ENCODE data around the gene TMEM184C.

TMEM184C gene

GRCh38 chr4:147599769-147600168 is 17.4 kb upstream of the TMEM184C start:
- DNase-seq: no peak

- DNase-seq: no peak
Observed at GRCh38 chr4:147605499-147605898, 11.7 kb upstream of the TMEM184C start.

- no peak for DNase-seq
Observed at GRCh38 chr4:147607471-147607870, 9.7 kb upstream of the TMEM184C start.

DNA sequence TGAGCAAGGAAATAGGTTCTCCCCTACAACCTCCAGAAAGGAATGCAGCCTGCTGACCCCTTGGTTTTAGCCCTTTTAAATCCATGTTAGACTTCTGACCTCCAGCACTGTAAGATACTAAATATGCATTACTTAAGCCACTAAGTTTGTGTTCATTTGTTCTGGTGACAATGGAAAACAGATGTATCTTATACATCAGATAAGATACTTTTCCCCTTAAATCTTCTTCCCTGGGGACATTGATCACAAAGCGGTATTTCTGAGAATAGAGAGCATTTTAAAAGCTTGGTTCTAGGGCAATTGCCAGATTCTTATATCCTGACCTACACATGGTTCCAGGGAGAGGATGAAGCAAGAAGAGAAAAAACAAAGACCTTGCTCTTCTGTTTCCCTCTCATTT is 6.5 kb upstream of the TMEM184C start:
- DNase-seq: no peak

- no peak for DNase-seq
Observed at GRCh38 chr4:147616849-147617172, 386 bp upstream of the TMEM184C start.

DNA sequence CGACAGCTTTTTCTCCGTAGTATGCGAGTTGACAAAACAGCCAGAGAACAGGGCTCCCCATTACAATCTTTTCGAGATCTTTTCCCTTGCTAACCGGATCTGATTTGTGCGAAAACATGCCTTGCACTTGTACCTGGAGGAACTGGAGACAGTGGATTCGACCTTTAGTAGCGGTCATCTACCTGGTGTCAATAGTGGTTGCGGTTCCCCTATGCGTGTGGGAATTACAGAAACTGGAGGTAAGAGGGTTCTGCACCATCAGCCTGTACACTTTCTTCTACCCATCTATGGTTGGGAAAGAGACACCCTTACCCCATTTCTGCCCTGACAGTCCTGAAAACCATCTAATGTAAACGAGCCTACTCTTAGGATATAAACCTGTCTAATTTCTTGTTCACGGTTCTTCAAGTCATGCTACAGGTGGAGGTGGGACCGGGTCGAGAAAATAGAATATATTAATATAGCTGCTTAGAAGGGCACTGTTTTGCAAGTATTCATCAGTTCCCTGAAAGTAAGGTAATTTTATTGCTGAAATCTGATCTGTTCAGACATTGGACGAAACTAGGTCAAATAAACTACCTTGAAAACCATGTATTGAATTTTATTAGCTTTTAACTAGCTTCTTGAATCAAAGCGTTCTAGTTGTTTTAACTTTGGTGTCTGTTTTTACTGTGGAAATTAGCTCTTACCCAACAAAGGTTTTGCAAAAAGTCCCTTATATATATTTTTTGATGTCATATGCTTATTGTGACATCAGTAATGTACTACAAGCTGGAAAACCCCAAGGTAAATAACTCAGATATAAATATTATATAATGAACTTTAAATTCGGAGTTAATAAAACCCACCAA is 869 bp downstream of the TMEM184C start:
- no peak for DNase-seq

DNA sequence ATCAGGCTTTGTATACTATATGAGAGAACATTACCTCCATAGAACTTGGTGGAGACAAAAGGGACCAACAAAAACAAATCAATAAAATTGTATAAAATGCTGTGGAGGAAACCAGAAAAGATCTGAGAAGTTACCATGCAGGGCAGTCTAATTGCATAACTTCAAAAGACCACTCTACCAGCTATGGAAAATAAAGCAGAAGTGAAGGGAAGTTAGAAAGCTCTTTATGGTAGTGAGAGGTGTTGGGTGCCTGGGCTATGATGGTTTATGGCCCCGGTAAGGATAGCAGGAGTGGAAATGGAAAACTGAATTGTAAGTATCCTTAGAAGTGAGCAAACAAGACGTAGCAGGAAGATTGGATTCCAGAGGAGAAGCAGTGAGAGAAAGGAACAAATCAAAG is 3.1 kb downstream of the TMEM184C start:
- no peak for DNase-seq

DNA sequence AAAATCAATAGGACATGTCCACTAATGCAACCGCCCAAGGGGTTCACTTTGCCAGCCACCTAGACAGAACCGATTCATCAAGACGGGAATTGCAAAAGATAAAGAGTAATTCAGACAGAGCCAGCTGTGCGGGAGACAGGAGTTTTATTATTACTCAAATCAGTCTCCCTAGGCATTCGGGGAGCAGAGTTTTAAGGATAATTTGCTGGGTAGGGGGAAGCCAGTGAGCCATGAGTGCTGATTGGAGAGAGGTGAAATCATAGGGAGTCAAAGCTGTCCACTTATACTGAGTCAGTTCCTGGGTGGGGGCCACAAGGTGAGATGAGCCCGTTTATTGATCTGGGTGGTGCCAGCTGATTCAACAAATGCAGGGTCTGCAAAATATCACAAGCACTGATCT is 8.5 kb downstream of the TMEM184C start:
- no peak for DNase-seq

- no peak for DNase-seq
Observed at GRCh38 chr4:147626903-147627302, 9.7 kb downstream of the TMEM184C start.

GRCh38 chr4:147628415-147628814 is 11.2 kb downstream of the TMEM184C start:
- DNase-seq: no peak

DNA sequence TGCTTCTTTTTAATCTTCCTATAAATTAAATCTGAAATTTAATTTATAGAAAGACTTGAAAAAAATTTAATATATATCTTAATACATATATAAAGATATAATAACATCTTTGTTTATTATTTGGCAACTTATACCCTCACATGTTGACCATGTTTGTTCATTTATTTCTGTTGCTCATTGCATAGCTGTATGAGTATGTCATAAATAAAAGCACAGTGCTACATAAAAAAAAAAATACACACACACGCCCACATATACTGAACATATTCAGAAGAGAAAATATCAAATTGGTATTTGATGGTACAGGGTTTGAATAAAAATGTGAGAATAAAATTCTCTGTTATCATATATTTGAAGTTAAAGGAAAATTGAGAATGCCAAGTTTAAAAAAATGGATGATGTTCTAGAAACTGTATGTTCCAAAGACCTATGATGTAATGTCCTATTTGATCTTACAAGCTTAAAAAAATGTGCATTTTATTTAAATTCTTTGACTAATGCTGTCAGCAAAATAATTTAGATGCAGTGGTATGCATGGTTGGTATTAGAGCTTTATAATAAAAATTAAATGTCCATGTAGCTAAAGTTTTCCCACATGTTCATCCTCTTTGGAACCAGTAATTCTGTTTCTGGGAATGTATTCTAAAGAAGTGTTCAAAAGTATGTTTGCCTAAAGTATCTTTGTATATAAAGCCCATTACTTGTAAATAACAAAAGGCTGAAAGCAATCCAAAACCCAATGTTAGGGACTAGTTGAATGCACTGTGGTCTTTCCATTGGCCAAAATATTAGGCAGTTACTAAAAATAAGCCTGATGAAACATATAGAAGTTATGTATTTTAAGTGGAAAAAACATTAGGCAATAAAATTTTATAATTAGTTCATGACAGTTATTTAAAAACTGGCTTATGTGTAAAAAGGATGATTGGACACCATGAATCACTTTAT is 12.9 kb downstream of the TMEM184C start:
- DNase-seq: no peak

DNA sequence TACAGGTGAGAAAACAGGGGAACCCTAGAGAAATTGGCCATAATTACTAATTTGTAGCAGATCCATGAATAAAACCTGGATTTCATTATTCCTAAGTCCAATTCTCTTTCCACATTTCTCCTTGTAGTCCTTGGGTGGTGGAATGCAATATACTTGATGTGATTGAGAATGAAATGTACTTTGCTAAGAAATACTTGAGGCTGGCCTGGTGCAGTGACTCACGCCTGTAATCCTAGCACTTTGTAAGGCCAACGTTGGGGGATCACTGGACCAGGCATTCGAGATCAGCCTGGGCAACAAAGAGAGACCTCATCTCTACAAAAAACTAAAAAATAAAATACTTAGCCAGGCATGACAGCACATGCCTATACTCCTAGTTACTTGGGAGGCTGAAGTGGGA is 15.9 kb downstream of the TMEM184C start:
- DNase-seq: no peak

DNA sequence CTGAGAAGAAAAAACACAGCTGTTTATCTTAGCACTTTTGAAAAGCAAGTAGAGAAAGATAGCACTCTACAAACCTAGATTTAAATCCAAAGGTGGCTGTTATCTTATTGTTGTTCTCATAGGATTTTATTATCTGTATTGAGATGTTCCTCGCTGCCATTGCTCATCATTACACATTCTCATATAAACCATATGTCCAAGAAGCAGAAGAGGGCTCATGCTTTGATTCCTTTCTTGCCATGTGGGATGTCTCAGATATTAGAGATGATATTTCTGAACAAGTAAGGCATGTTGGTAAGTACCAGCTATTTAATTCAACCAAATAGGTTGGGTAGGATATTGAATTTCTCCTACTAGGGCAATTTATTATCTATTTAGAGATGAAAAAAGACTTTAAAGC is 16.4 kb downstream of the TMEM184C start:
- DNase-seq: no peak

DNA sequence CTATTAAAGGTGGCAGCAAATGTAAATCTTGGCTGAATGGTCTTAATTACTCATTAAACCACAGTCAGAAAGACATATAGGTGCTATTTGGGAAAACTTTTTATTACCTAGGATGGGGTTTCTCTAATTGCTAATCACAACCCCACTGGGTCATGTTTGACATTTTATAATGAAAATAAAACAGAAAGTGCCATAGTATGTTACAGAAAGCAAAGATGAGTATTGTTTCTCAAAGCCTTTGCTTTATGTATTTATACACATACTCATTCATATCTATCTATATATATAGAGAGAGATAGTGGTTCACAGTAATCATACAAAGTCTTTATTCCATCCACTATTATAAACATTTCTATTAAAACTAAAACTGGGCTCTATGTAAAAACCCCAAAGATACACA is 18.2 kb downstream of the TMEM184C start:
- no peak for DNase-seq

DNA sequence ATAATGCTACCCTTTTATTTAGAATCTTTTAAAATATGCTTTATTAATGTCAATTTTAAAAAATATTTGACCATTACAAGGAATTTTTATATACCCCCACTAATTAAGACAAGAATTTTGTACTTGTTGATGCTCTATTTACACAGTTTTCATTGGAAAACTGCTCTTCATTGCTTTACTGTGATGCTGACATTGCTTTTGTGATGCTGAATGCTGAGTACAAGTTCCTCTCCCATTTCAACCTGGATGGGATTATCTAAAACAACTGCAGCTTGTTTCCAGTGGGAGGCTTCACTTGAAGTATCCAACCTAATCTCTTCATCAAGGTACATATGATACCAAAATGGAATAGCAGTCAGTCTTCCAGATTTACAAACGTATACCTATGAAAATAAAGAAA is 21.2 kb downstream of the TMEM184C start:
- DNase-seq: no peak

- DNase-seq: no peak
Observed at GRCh38 chr4:147638942-147639341, 21.7 kb downstream of the TMEM184C start.

- no peak for DNase-seq
Observed at GRCh38 chr4:147639388-147639787, 22.2 kb downstream of the TMEM184C start.

- DNase-seq: no peak
Observed at GRCh38 chr4:147640331-147640730, 23.1 kb downstream of the TMEM184C start.

DNA sequence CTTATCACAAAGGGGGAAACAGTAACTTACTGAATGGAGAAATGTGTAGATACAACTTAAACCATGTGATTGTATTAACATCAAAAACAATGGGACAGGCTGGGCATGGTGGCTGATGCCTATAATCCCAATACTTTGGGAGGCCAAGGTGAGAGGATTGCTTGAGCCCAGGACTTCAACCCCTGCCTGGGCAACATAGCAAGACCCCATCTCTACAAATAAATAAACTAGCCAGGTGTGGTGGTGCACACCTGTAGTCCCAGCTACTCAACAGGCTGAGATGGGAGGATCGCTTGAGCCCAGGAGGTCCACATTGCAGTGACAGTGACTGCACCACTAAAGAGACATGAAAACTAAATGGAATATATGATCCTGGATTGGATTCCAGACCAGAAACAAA is 26.4 kb downstream of the TMEM184C start:
- no peak for DNase-seq

GRCh38 chr4:147644471-147644870 is 27.3 kb downstream of the TMEM184C start:
- no peak for DNase-seq

- no peak for DNase-seq
Observed at GRCh38 chr4:147645099-147645498, 27.9 kb downstream of the TMEM184C start.

DNA sequence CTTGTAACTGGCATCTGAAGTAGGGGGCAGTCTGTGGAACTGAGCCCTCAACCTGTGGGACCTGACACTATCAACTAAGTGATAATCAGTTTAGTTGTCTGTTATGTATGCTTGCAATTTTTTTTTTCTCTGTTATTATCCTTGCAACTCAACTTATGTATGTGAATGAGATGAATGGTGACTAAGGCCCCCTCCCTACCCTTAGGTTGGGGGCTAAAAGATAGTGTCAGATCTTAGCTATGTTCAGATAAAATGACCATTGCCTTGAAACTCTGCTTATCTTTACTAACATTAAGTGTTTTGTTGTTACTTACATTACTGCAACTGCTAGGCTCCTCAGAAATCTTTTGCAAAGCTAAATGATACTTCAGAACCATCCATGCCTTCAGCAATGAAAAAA is 31.5 kb downstream of the TMEM184C start:
- no peak for DNase-seq

- no peak for DNase-seq
Observed at GRCh38 chr4:147651563-147651962, 34.4 kb downstream of the TMEM184C start.

DNA sequence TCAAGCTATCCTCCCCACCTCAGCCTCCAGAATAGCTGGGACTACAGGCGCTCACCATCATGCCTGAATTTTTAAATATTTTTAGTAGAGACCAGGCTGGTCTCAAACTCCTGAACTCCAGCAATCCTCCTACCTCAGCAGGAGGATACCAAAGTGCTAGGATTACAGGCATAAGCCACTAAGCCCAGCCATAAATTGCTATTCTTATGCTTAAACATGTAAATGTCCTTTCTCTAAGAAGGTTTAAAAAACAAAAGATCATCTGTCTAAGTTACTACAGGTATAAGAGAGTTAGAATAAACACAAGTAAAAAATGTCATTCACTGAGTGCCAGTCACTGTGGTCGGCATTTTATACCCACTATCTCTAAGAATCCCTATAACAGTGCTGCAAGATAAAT is 38.4 kb downstream of the TMEM184C start:
- no peak for DNase-seq

Measured in GOT3 (cell line).